ENCODE measurements around the gene CXCR6.

The CXCR6 gene

DNA sequence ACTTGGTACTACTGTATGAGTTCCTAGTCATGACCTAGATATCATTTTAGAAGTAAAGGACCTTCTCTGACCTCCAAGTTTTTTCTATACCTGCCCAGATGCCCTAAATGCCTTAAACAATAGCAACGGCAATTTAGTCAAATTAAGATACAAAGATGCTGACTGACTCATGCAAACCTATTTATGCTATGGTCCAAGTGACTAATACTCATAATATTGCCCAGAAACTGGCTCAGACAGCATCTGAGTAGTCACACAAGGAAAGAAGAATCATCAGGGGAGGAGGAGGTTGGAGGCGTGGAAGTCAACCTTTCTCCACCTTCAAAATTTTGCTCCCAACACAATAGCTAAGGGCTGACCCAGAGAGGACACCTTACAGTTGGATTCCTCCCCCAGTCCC lies 45.5 kb downstream of the CXCR6 start (continued):
- TF ChIP-seq, protein P1, sequence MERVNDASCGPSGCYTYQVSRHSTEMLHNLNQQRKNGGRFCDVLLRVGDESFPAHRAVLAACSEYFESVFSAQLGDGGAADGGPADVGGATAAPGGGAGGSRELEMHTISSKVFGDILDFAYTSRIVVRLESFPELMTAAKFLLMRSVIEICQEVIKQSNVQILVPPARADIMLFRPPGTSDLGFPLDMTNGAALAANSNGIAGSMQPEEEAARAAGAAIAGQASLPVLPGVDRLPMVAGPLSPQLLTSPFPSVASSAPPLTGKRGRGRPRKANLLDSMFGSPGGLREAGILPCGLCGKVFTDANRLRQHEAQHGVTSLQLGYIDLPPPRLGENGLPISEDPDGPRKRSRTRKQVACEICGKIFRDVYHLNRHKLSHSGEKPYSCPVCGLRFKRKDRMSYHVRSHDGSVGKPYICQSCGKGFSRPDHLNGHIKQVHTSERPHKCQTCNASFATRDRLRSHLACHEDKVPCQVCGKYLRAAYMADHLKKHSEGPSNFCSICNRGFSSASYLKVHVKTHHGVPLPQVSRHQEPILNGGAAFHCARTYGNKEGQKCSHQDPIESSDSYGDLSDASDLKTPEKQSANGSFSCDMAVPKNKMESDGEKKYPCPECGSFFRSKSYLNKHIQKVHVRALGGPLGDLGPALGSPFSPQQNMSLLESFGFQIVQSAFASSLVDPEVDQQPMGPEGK (tag by site-specific recombination; IDR thresholded peaks at IDR 0.05) = no peak
- TF ChIP-seq WT1 (tag by site-specific recombination; IDR thresholded peaks at IDR 0.05) = no peak
- TF ChIP-seq ZNF677 (tag by site-specific recombination; IDR thresholded peaks at IDR 0.05) = no peak
- no peak for TF ChIP-seq ZNF626 (tag by site-specific recombination; IDR thresholded peaks at IDR 0.05)
- TF ChIP-seq ZNF404 (tag by site-specific recombination; IDR thresholded peaks at IDR 0.05) = no peak
- TF ChIP-seq, protein P2, sequence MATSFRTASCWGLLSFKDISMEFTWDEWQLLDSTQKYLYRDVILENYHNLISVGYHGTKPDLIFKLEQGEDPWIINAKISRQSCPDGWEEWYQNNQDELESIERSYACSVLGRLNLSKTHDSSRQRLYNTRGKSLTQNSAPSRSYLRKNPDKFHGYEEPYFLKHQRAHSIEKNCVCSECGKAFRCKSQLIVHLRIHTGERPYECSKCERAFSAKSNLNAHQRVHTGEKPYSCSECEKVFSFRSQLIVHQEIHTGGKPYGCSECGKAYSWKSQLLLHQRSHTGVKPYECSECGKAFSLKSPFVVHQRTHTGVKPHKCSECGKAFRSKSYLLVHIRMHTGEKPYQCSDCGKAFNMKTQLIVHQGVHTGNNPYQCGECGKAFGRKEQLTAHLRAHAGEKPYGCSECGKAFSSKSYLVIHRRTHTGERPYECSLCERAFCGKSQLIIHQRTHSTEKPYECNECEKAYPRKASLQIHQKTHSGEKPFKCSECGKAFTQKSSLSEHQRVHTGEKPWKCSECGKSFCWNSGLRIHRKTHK (tag by site-specific recombination; IDR thresholded peaks at IDR 0.05) = no peak

DNA sequence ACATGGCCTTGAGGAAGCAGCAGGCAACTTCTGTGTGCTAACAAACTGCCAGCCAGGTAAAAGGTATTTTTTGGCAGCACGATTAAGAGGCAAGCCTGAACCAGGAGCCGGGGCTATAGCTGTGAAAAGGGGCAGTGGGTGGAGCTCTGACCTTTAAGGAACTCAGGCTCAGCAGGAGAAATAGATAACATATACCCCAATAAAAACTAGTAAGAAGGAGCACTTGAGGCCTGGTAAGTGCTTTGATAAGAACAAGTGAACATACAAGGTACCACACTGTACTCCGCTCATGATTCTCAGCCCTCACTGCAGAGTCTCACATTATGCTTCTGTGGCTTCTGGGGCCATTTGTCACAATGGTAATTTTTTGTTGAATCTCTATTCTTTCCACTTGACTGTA lies 46.9 kb downstream of the CXCR6 start:
- ChIA-PET CTCF (no interaction called here), POLR2A (no interaction called here)
- Histone ChIP-seq H3K4me3 (ENCODE audit: low read depth, low read length) (no peak overlapping the region), H3K4me1 (ENCODE audit: control insufficient read depth, insufficient read depth, low read length) (peaks cover 6% of the 10 kb centered on the region; the same call in 1 of the 2 replicates), H3K27ac (ENCODE audit: extremely low read depth, low read depth, low read length) (no peak overlapping the region), H3K36me3 (ENCODE audit: control insufficient read depth in 2 of 2, insufficient read depth in 1 of 2, low read length in 2 of 2) (peaks cover 0 to 9% of the 10 kb centered on the region in 2 experiments; a peak in 1 of 3 replicates), H3K9me3 (ENCODE audit: control insufficient read depth, insufficient read depth, low read depth, low read length) (no peaks in the 10 kb centered on the region)
- TF ChIP-seq ZNF335 (tag by site-specific recombination; conservative IDR thresholded peaks at IDR 0.05) = no peak
- TF ChIP-seq ZNF239 (tag by site-specific recombination; IDR thresholded peaks at IDR 0.05) = no peak
- no peak for TF ChIP-seq ZNF629 (tag by site-specific recombination; IDR thresholded peaks at IDR 0.05)
- no peak for TF ChIP-seq ZNF660 (tag by site-specific recombination; IDR thresholded peaks at IDR 0.05)
- TF ChIP-seq ZNF214 (tag by site-specific recombination; IDR thresholded peaks at IDR 0.05; ENCODE audit: borderline replicate concordance) = no peak
- no peak for TF ChIP-seq SCRT2 (tag by site-specific recombination; IDR thresholded peaks at IDR 0.05)
- no peak for TF ChIP-seq ZNF501 (tag by site-specific recombination; IDR thresholded peaks at IDR 0.05)
- TF ChIP-seq ZNF354C (tag by site-specific recombination; IDR thresholded peaks at IDR 0.05; ENCODE audit: borderline replicate concordance, low read depth) = no peak
- no peak for TF ChIP-seq ZNF785 (tag by site-specific recombination; IDR thresholded peaks at IDR 0.05)
- TF ChIP-seq ZFP41 (tag by site-specific recombination; IDR thresholded peaks at IDR 0.05; ENCODE audit: borderline replicate concordance) = no peak
- TF ChIP-seq ZNF621 (tag by site-specific recombination; IDR thresholded peaks at IDR 0.05) = no peak
- no peak for TF ChIP-seq TCF7L2 (IDR thresholded peaks at IDR 0.05; ENCODE audit: borderline replicate concordance, low read depth, low read length)
- TF ChIP-seq, protein P3, sequence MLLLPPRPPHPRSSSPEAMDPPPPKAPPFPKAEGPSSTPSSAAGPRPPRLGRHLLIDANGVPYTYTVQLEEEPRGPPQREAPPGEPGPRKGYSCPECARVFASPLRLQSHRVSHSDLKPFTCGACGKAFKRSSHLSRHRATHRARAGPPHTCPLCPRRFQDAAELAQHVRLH (tag by site-specific recombination; IDR thresholded peaks at IDR 0.05) = no peak
- TF ChIP-seq, protein P4, sequence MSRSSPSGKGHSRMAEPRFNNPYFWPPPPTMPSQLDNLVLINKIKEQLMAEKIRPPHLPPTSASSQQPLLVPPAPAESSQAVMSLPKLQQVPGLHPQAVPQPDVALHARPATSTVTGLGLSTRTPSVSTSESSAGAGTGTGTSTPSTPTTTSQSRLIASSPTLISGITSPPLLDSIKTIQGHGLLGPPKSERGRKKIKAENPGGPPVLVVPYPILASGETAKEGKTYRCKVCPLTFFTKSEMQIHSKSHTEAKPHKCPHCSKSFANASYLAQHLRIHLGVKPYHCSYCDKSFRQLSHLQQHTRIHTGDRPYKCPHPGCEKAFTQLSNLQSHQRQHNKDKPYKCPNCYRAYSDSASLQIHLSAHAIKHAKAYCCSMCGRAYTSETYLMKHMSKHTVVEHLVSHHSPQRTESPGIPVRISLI (tag by site-specific recombination; IDR thresholded peaks at IDR 0.05) = no peak
- no peak for TF ChIP-seq ZNF274 (IDR thresholded peaks at IDR 0.05; ENCODE audit: low read length)
- no peak for TF ChIP-seq ZNF274 (tag by site-specific recombination; IDR thresholded peaks at IDR 0.05; ENCODE audit: borderline replicate concordance)
- no peak for TF ChIP-seq ZNF654 (tag by site-specific recombination; IDR thresholded peaks at IDR 0.05; ENCODE audit: low read depth)
